Adrenal gland (tissue), 5 donors: ENCODE results near the gene ST6GALNAC6.

Experiments
- POLR2A ChIP-seq, 2 donors: fragments of 450-650 bp; IDR thresholded peaks; one replicate each; pipeline ENCODE4 v1.6.1; 2017; ENCODE audit warnings: antibody characterized with exemption in 2 of 2, mild to moderate bottlenecking in 2 of 2, moderate library complexity in 1 of 2
- TF ChIP-seq, protein P1 (sequence below), 6 experiments: fragments of 450-650 bp in 4 of 6; fragments of 200-600 bp in 2 of 6; sonication (generic) in 1 of 6; IDR thresholded peaks; 1 replicate in 5 of 6; 2 replicates in 1 of 6; pipeline versions ENCODE4 v1.5.1 to v1.8.0; 2016 to 2021; ENCODE audit warnings: antibody characterized with exemption in 6 of 6, mild to moderate bottlenecking in 2 of 6, moderate library complexity in 1 of 6
- donor health status: DM: no; HTN: no; CAD: no.

GRCh38 chr9:127905788-127906191 is 6.4 kb upstream of the ST6GALNAC6 start:
- TF ChIP-seq, protein P1, sequence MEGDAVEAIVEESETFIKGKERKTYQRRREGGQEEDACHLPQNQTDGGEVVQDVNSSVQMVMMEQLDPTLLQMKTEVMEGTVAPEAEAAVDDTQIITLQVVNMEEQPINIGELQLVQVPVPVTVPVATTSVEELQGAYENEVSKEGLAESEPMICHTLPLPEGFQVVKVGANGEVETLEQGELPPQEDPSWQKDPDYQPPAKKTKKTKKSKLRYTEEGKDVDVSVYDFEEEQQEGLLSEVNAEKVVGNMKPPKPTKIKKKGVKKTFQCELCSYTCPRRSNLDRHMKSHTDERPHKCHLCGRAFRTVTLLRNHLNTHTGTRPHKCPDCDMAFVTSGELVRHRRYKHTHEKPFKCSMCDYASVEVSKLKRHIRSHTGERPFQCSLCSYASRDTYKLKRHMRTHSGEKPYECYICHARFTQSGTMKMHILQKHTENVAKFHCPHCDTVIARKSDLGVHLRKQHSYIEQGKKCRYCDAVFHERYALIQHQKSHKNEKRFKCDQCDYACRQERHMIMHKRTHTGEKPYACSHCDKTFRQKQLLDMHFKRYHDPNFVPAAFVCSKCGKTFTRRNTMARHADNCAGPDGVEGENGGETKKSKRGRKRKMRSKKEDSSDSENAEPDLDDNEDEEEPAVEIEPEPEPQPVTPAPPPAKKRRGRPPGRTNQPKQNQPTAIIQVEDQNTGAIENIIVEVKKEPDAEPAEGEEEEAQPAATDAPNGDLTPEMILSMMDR (IDR thresholded peaks at IDR 0.05) = no peak
- no peak for TF ChIP-seq POLR2A (IDR thresholded peaks at IDR 0.05)
